GM12878 (cell line): Measurements from ENCODE around the gene DLD. TPM values are rescaled to one million over a fixed set of nuclear protein-coding genes. Genes with fewer than 3 reads are reported as not detected.

Experiments
- ATAC-seq: fragments of 200-7000 bp; cut with Tn5 transposase; 3 replicates; pipeline ENCODE4 v1.9.1; 2020; ENCODE audit warnings: mild to moderate bottlenecking, moderate library complexity
- BruUV-seq: library from RNA; stranded (reverse); fragments of 400-500 nt; replicated peaks from 2 replicates; lab custom pipeline; 2021; lab: Mats Ljungman, UMichigan
- CTCF ChIA-PET: fragments of 300-600 bp; sonication (Branson Sonifier 250); formaldehyde crosslinking; extraction: SDS; loops from one replicate; lab custom pipeline; 2021; ENCODE audit warnings: inconsistent platforms; lab: Yijun Ruan, JAX
- POLR2A ChIA-PET: fragments of 350-600 bp; formaldehyde crosslinking; extraction: SDS; loops from one replicate; lab custom pipeline; 2021; ENCODE audit warnings: inconsistent platforms; lab: Charles Lee
- RAD21 ChIA-PET: fragments of 300-600 bp; sonication (Branson Sonifier 250); formaldehyde crosslinking; loops from one replicate; lab custom pipeline; 2023; ENCODE audit warnings: antibody characterized with exemption; ENCODE audit not compliant: unreplicated experiment; lab: Charles Lee
- SMC1A ChIA-PET: fragments of 300-600 bp; sonication (Branson Sonifier 250); formaldehyde crosslinking; loops from one replicate; lab custom pipeline; 2023; ENCODE audit not compliant: unreplicated experiment, uncharacterized antibody; lab: Charles Lee
- DNase-seq: peaks from one replicate; pipeline ENCODE4 v3.0.0-alpha.2; 2011; ENCODE audit warnings: low read depth, low spot score
- FAIRE-seq: peaks from 3 replicates; lab custom pipeline; 2011; peaks lifted over from hg19 to GRCh38; lab: Jason Lieb, UNC
- H2AFZ ChIP-seq: 2 replicates; pipeline ENCODE4 v1.6.0; 2011; ENCODE audit warnings: low read depth, low read length, control low read depth; ENCODE audit not compliant: control insufficient read depth
- H3K27ac ChIP-seq: 2 replicates; pipeline ENCODE4 v1.5.1; 2011; ENCODE audit warnings: control low read depth; ENCODE audit not compliant: control insufficient read depth, insufficient read depth
- H3K27me3 ChIP-seq, 2 experiments: replicated peaks in 1 of 2; 2 replicates each; pipeline versions ENCODE4 v1.6.0 to v1.6.1; 2011; ENCODE audit warnings: low read length in 1 of 2; ENCODE audit not compliant: control insufficient read depth in 2 of 2, insufficient read depth in 2 of 2
- H3K36me3 ChIP-seq, 2 experiments: 2 replicates each; pipeline ENCODE4 v1.5.1; 2011; ENCODE audit warnings: low read length in 1 of 2; ENCODE audit not compliant: control insufficient read depth in 2 of 2, insufficient read depth in 2 of 2
- H3K4me1 ChIP-seq: 2 replicates; pipeline ENCODE4 v1.6.1; 2011; ENCODE audit warnings: mild to moderate bottlenecking, low read length, moderate library complexity, mixed read lengths; ENCODE audit not compliant: control insufficient read depth, insufficient read depth
- H3K4me2 ChIP-seq: 2 replicates; pipeline ENCODE4 v1.6.0; 2011; ENCODE audit warnings: control low read depth; ENCODE audit not compliant: control insufficient read depth, insufficient read depth
- H3K4me3 ChIP-seq: fragments of 200-600 bp; sonication (generic); 2 replicates; pipeline ENCODE4 v1.5.1; 2016
- H3K79me2 ChIP-seq: 2 replicates; pipeline ENCODE4 v1.6.0; 2011; ENCODE audit warnings: low read length; ENCODE audit not compliant: control insufficient read depth, insufficient read depth
- H3K9ac ChIP-seq: 2 replicates; pipeline ENCODE4 v1.8.0; 2011; ENCODE audit warnings: low read length, control low read depth, mixed read lengths; ENCODE audit not compliant: control insufficient read depth, insufficient read depth
- H3K9me3 ChIP-seq: replicated peaks from 3 replicates; pipeline ENCODE4 v1.5.1; 2011; ENCODE audit warnings: mild to moderate bottlenecking, low read length; ENCODE audit not compliant: control insufficient read depth, insufficient read depth
- H4K20me1 ChIP-seq: 2 replicates; pipeline ENCODE4 v1.6.0; 2011; ENCODE audit not compliant: control insufficient read depth, insufficient read depth
- CBX3 ChIP-seq: fragments of 200-600 bp; sonication (generic); IDR thresholded peaks from 2 replicates; pipeline ENCODE4 v1.6.1; 2016; ENCODE audit warnings: low read depth, borderline replicate concordance
- CUX1 ChIP-seq: IDR thresholded peaks from 2 replicates; pipeline ENCODE4 v1.6.1; 2012; ENCODE audit warnings: improper control_type of control experiment, low read depth, low read length; ENCODE audit not compliant: insufficient replicate concordance
- MEF2A ChIP-seq: IDR thresholded peaks from 2 replicates; pipeline ENCODE4 v1.6.1; 2011; ENCODE audit warnings: low read depth, mild to moderate bottlenecking, low read length, moderate library complexity; ENCODE audit not compliant: insufficient read depth
- NFXL1 ChIP-seq: fragments of 450-650 bp; IDR thresholded peaks from 2 replicates; pipeline ENCODE4 v1.6.1; 2017; ENCODE audit warnings: antibody characterized with exemption, mild to moderate bottlenecking, borderline replicate concordance
- POLR2A ChIP-seq: IDR thresholded peaks from 2 replicates; pipeline ENCODE4 v1.6.1; 2011; ENCODE audit warnings: low read depth, mild to moderate bottlenecking, low read length
- RUNX3 ChIP-seq: IDR thresholded peaks from 2 replicates; pipeline ENCODE4 v1.6.1; 2012; ENCODE audit warnings: low read length, inconsistent platforms
- SMAD1 ChIP-seq: fragments of 450-650 bp; IDR thresholded peaks from 2 replicates; pipeline ENCODE4 v1.6.1; 2018; ENCODE audit warnings: mild to moderate bottlenecking, low read depth; ENCODE audit not compliant: partially characterized antibody
- SMARCA5 ChIP-seq: fragments of 450-650 bp; IDR thresholded peaks from 2 replicates; pipeline ENCODE4 v1.6.1; 2017; ENCODE audit warnings: mild to moderate bottlenecking
- USF2 ChIP-seq: IDR thresholded peaks from 2 replicates; pipeline ENCODE4 v1.6.1; 2011; ENCODE audit warnings: low read depth, low read length, improper control_type of control experiment, borderline replicate concordance
- ZBTB40 ChIP-seq: fragments of 450-650 bp; IDR thresholded peaks from 2 replicates; pipeline ENCODE4 v1.6.1; 2016; ENCODE audit warnings: mild to moderate bottlenecking, moderate library complexity, borderline replicate concordance
- ZNF24 ChIP-seq: fragments of 450-650 bp; IDR thresholded peaks from 2 replicates; pipeline ENCODE4 v1.6.1; 2017; ENCODE audit warnings: antibody characterized with exemption, mild to moderate bottlenecking
- WGBS: methylation state at CpG from one replicate; pipeline ENCODE4 v1.1.6; 2016; ENCODE audit warnings: low lambda C conversion rate; ENCODE audit not compliant: insufficient replicate concordance, insufficient coverage; ENCODE audit errors: missing lambda C conversion rate; 5-methylcytosine and 5-hydroxymethylcytosine counted together
- in situ Hi-C: fragments of 300-500 bp; cut with MboI; formaldehyde crosslinking; loops from 9 replicates; pipeline ENCODE4 v1.14.3; 2018; ENCODE audit warnings: mixed read lengths
- intact Hi-C: fragments of 100-400 bp; cut with micrococcal nuclease; formaldehyde crosslinking; loops from one replicate; pipeline ENCODE4 v1.14.2; 2022; ENCODE audit not compliant: unreplicated experiment
- polyA plus RNA-seq, 11 experiments: library from polyadenylated mRNA; depleted of rRNA in 4 of 11; unstranded in 6 of 11; stranded (reverse) in 5 of 11; fragments of >200 nt; fragmentation: Nextera tagmentation in 4 of 11; fragmentation: Illumina TruSeq in 1 of 11; extraction: Ambion mirVana in 4 of 11; extraction: Trizol in 1 of 11; gene quantifications; 1 replicate in 1 of 11; 2 replicates in 10 of 11; pipeline versions ENCODE4 v1.2.1 to v1.2.3, GENCODE V29; 2011 to 2016; ENCODE audit warnings: inconsistent platforms in 2 of 11, missing spikeins in 2 of 11, low read depth in 1 of 11
- total RNA-seq, 4 experiments: library from RNA; depleted of rRNA in 3 of 4; stranded (reverse); fragments of >200 nt in 3 of 4; fragmentation: Illumina TruSeq in 1 of 4; extraction: Trizol in 1 of 4; gene quantifications; 2 replicates each; pipeline versions ENCODE4 v1.2.1 to v1.2.3, GENCODE V29; 2013 to 2021

The DLD gene
- total and polyA plus RNA-seq, 10 of the 15 experiments (the other 5 are each of a cell fraction or from before 2014, with no cell fraction given) = 62.7 to 314 (median 161) TPM

GRCh38 chr7:107847168-107847835 lies 43.7 kb upstream of the DLD start:
- H3K4me1 ChIP-seq = no peaks in the 10 kb centered on the region; the same call in 1 of the 2 replicates
- no peak for DNase-seq
- ChIA-PET SMC1A (no interaction called here), POLR2A (no interaction called here), RAD21 (no interaction called here), CTCF (interaction anchor here (1.3 kb wide), 1 partner anchor 14 kb away, joined by 3 read pairs; no protein-coding TSS in a partner anchor)
- ATAC-seq = no peak
- no peaks in the 10 kb centered on the region for H3K79me2 ChIP-seq
- H3K27me3 ChIP-seq = no peaks in the 10 kb centered on the region
- 76% methylated on average over 10 of the region's 18 CpGs for WGBS
- no peak overlapping the region for H2AFZ ChIP-seq
- no peaks in the 10 kb centered on the region for H3K36me3 ChIP-seq
- in situ Hi-C loops (no loop called here), intact Hi-C loops (no loop called here)
- FAIRE-seq = no peak
- H3K27ac ChIP-seq = no peak overlapping the region
- no TSS peak for BruUV-seq
- H4K20me1 ChIP-seq = no peaks in the 10 kb centered on the region
- no peak overlapping the region for H3K4me2 ChIP-seq
- H3K4me3 ChIP-seq = no peak overlapping the region
- no peaks in the 10 kb centered on the region for H3K9me3 ChIP-seq
- no peak overlapping the region for H3K9ac ChIP-seq
- TF ChIP-seq SMAD1 = no peak
- TF ChIP-seq SMARCA5 = no peak
- no peak for TF ChIP-seq CBX3
- TF ChIP-seq ZBTB40 = no peak
- TF ChIP-seq ZNF24 = no peak
- no peak for TF ChIP-seq NFXL1
- no peak for TF ChIP-seq RUNX3
- TF ChIP-seq CUX1 = no peak
- TF ChIP-seq POLR2A = no peak
- no peak for TF ChIP-seq MEF2A
- no peak for TF ChIP-seq USF2
